Uterus (tissue), 2 donors: ENCODE measurements around the gene CREB5.

Experiments
- CTCF ChIP-seq, 4 experiments: fragments of 200-600 bp in 2 of 4; fragments of 450-650 bp in 2 of 4; sonication (generic) in 2 of 4; IDR thresholded peaks; one replicate each; pipeline ENCODE4 v1.5.1; 2016 to 2019; ENCODE audit warnings: antibody characterized with exemption in 4 of 4, mild to moderate bottlenecking in 2 of 4, moderate library complexity in 1 of 4
- POLR2A ChIP-seq, 2 donors: fragments of 450-650 bp; IDR thresholded peaks; one replicate each; pipeline ENCODE4 v1.6.1; 2016; ENCODE audit warnings: antibody characterized with exemption in 2 of 2, mild to moderate bottlenecking in 1 of 2, moderate library complexity in 1 of 2

- TF ChIP-seq CTCF (IDR thresholded peaks at IDR 0.05) (no peak), POLR2A (IDR thresholded peaks at IDR 0.05) (no peak)
These were observed 92.7 kb downstream of the CREB5 start for GRCh38 chr7:28505014-28505413.
